Stimulated activated CD4-positive, alpha-beta T cell treated with anti-CD3 and anti-CD28 coated beads, Interleukin-4, amount 100 ng/mL, for 4 hours (primary cell): ENCODE data around the gene CUEDC1.
A peak's percentile ranks its signal among the peaks of the same experiment; 100 is the strongest.

Experiments
- DNase-seq, 2 experiments: peaks; one replicate each; pipeline ENCODE4 v3.0.0-alpha.2; 2020

Gene CUEDC1, protein sequence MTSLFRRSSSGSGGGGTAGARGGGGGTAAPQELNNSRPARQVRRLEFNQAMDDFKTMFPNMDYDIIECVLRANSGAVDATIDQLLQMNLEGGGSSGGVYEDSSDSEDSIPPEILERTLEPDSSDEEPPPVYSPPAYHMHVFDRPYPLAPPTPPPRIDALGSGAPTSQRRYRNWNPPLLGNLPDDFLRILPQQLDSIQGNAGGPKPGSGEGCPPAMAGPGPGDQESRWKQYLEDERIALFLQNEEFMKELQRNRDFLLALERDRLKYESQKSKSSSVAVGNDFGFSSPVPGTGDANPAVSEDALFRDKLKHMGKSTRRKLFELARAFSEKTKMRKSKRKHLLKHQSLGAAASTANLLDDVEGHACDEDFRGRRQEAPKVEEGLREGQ

DNA sequence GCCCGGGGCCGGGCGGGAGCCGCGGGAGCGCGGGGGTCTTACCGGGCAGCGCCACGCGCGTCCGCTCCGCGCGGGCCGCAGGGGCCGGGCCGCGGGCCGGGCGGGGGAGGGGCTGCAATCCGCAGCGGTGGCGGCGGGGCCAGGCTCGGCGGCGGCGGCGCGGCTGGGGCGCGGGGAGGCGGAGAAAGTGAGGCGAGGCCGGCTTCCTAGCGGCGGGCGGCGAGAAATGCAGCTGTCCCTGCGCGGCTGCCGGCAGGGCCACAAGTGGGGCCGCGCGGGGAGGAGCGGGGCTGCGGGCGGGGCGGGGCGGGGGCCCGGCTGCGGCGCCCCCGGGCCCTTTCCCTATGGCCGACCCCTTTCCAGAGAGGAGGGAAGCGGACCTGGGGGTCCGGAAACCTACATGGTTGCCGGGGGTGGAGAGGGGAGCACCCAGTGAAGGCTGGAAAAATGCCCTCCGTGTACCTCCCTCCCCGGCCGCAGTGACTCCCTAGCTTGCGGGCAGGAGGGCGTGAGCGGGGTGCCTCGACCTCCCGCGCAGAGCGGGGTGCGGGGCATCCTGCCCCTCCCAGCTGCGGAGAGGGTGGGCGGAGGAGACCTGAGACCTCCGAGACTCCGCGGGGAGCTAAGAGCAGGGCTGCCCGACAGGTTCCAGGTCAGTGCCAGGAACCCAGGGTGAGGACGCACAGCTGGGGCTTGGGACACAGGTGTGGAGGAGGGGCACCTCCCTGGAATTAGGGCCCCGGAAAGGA is at the start of gene CUEDC1:
Gene CUEDC1 (minus strand): TSS at position 230 of the 749 bp plus-strand sequence. CDS start 69,848 bp downstream, outside the sequence.
- DNase-seq = peak; percentile 63 to 69

DNA sequence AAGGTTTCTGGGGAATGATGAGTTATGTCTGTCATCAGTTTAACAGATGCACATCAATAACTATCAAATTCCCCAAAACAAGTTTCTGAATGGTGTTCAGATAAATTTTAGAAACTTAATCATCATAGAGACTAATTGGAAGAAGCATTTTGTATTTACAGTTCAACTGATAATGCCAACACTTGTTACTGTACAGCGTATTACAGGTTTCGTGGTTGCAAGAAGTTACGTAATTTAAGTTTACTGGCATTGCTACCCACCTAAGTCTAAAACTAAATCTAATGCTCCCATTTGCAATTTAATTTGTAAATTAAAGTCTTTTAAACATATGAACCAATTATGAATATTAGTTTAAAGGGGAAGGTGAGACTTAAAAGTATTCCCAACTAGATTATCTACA is 48.8 kb upstream of the CUEDC1 start:
- DNase-seq = no peak

DNA sequence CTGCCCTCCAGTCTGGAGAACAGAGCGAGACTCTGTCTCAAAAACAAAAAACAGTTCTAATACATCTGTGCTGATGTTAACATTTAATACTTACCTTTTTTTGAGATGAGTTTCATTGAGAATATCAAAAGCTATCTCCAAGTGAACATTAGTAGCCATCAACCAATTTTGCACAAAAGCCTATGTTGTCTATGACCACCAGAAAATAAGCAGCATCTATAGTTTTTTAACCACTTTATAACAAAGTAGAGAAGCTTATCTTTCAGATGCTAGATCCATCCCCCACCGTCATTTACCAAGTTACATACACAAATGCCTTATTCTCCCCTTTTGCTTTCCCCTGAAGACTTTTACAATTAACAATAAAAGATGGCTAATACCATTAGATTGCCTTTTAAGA is 47.8 kb upstream of the CUEDC1 start:
- DNase-seq = no peak

DNA sequence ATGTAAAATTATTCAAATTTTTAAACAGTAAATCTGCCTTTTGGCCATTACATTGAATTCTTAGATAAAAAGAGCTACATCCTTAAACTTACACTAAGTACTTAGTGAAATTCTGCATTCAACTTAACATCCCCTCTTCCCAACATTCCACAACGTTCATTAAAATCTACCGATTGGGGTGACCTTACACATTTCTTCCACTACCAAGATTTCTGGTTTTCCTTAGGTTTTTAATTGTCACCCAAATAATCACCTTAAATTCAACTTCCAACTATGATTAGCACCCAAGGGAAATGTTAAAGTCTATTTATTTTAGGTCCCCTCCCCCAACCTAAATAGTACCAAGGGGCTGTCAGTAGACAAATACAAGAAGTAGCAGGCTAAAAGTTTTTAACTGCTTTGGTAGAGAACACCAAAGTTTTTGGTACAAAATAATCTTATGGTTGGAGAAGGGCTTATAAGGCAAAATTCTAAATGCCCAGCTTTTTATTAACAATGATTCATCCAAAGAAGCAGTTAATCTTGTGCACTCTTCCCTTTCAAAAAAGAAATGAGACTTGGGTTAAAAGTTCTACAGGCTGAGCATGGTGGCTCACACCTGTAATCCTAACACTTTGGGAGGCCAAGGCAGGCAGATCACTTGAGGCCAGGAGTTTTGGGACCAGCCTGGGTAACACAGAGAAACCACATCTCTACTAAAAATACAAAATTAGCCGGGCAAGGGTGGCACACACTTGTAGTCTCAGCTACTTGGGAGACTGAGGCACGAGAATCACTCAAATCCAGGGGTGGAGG is 47.1 kb upstream of the CUEDC1 start:
- no peak for DNase-seq

DNA sequence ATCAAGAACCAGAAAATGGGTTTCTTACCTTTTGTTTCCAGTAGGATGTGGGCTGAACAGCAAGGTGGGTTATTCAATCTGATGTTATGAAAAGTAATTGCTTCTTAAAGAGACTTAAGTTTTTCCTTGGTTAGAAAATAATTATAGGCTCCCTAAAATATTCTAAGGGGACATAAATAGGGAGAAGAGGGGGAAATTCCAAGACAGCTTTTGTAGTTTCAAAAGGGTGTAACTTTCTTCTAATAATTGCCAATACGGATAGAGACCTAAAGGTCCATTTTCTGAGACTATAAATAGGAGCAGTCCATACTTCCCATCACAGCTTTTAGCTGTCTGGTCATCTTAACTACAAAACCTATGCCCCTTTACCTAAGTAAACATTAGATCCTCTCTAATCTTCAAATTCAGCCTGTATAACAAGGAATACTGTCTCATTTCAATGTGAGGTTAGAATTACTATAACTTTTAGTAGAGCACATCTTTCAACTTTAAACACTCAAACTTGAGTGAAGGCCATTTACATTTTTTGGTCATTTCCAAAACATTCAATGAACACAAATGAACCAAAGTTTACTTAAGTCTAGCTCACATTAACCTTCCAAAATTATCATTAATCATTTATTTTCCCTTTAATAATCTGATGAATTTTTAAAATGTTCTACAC is 46.4 kb upstream of the CUEDC1 start:
- no peak for DNase-seq

DNA sequence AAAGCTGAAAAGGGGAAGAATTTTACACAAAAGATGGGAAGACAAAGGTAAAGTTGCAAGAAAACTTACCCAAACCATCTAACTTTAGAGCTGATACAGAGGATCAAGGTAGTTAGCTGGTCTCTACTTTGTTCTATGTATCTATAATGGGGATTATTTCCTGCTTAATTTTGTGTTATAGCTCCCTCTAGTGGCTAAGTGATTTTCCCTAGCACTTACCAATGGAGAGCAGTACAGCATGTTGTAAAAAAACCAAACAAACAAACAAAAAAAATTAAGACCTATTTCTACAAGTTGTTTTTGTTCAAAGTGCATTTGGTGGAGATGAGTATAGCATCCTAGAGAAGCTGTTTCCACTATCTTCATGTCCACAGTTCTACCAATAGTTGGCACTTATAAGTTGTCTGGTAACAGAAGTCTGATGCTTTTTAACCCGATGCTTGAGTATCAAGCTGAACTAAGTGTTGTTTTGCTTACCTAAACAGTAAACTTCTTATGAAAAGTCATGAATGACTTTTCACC is 44.3 kb upstream of the CUEDC1 start:
- no peak for DNase-seq

DNA sequence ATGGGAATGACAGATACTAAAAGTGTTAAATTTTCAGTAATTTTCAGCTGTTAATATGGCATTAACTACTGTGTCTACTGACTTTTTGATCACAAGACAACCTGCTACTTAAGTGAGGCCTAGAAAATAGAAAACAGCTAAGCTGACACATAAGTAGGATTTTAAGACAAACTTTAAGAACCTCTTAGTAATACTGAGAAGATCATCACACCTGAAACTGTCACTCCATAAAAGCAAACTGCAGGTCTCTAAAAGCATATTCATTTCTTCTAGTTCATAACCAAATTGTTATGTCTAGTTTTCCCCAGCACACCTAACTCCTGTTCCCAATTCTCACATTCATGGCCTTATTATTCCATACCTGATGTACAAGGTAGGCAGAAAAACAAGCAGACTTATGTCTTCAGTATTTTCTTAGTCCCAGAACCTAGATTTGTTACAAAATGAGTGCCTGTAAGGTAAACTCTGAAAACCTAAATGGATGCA is 43.8 kb upstream of the CUEDC1 start:
- DNase-seq = no peak

DNA sequence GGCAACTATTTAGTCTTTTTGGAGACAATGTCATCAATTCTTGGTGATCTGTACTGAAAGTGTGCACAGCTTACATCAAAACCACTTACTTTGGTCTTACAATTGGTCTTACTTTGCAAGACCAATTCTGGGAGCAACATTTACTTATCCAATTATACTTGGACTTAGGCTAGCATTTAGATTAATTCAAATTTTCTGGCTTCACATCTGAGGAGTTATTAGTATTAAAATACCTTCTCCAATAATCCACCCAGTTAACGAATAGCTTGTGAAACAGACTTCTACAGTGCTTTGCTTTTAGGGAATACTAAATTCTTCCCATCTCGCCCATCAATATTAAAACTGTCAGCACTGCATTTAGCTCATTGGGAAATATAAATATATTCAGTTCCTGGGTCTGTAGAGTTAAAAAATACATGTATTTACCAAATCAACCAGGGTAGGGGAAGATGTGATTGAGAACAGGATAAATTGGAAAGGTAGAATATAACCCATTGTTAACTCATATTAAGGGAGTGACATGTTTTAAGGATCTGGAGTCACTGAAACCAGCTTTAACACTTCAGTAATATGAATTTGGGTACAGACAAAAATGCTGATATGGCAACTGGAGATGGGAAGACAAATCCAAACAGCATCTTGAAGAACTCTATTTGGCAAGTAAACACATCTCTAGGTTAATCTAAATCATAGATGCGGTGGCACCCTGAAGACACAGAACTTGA is 42.0 kb upstream of the CUEDC1 start:
- DNase-seq = no peak

DNA sequence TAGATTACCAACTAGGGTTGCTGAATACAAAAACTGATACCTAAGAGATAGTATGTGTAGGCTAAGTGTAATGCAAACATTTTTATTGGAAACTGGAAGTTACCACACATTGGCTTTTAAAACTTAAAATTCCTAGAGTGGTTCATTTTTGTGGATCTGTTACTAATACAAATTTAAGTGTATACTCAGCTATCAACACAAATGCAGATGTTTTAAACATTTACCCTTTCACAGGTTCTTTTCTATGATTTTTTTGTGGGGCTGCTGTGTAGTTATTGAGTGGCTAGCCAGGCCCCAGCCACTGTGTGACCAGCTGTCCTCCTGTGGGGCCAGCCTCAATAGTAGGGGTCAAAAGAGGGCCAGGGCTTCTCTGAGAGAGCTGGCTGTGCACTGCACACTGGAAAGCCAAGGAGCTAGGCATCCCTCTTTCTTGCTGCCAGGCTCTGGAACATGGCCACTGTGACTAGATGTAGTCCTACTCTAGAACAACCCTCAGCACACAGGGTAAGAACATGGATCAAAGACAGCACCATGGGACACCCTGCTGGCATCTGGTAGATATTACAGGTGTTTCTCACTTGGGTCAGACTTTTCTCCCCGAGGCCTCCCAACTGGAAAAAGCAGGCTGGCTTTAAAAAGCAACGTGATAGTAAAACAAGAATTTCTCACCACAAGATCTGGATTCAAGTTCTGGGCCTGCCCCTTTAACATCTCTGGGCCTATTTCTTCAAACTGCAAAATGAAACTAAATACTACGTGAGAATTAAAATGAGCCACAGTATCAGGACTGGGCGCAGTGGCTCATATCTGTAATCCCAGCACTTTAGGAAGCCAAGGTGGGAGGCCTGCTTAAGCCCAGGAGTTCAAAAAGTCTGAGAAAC is 40.1 kb upstream of the CUEDC1 start:
- peak; percentile 24 to 58 for DNase-seq

DNA sequence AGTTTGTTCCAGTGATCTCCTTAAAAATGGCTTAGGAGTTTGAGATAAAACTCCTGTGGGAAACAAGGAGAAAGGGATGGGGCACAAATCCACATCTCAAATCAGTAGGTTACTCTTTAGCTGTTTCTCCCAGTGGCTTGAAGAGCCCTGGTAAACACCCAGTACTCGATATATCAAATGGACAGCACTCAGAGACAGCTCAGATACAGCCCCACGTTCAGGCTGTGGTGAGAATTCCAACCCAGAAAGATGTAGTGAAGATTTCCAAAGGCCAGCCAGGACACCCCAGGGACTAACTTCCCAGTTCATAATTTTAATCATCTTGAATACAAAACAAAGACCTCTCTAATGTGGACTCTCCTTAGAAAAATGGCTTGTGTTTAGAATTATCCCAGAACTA is 39.2 kb upstream of the CUEDC1 start:
- no peak for DNase-seq

DNA sequence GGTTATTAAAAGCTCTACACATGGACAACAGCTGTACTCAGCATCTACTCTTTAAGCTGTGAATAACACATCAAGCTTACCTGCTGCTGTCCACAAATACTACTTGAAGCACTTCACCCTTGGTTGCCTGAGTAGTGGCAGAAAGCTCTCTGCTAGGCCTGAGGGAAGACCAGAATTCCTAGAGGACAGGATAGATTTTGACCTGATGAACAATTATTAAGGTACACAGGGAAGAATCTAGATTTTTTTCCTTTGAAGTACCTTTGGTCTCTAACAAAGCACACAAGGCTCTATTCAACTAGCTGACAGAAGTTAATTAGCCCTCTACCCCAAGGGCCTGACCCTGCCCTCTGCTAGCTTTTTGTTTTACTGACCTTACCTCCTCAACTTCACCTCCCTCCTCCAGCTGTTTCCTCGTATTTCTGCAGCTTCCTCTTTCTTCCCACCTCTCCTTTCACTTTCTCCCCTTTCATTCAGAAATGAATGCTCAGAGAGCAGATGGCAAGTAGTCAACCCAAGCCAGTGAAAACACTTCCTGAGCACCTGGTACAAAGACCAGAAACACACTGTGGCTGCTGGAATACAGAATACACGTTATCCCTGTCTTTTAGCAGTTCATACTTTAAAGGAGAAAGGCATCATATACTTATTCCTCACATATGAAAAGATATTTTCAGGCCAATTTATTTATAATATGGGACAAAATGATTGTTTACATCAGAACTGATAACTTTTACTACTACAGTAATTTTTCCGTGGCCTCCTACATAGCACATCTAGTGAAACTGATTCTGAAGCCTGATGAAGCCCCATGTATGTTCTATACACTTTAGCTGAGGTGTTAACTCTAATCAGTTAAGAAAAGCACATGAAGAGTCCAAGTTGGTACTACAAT is 38.5 kb upstream of the CUEDC1 start:
- DNase-seq = no peak

DNA sequence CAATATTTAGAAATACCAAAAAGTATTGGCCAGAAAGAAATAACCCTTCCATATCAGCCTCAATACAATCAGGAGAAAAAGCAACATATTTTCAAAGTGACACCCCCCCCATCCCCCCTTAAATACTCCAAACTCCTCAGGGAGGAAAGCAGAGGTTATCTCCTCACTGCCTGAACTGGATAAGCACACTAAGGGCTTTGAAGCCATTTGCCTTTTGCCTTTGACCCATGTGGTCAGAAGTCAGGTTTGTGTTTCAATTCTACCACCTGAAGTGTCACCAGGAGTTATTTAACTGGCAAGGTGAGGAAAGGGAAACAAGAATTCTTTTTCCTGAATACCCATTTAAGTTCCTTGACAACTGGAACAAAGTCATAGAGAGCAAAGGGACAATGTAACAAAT is 36.3 kb upstream of the CUEDC1 start:
- DNase-seq = no peak

DNA sequence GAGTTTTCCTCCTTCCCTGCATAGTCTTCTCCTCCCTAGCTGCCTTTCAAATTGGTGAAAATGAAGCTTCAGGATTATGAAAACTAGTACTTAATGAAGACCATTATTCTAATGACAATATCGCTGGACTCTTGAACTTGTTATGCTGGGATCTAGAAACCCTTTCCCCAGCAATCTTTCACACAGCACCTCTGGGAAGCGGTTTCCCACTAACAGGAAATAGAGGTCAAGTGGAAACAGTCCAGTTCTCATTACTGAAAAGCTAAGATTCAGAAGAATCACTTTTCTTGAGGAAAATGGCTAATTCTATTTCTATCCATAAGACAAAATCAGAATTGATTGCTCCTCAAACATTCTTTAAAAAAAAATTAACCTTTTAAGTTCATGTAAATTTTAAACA is 34.8 kb upstream of the CUEDC1 start:
- no peak for DNase-seq

DNA sequence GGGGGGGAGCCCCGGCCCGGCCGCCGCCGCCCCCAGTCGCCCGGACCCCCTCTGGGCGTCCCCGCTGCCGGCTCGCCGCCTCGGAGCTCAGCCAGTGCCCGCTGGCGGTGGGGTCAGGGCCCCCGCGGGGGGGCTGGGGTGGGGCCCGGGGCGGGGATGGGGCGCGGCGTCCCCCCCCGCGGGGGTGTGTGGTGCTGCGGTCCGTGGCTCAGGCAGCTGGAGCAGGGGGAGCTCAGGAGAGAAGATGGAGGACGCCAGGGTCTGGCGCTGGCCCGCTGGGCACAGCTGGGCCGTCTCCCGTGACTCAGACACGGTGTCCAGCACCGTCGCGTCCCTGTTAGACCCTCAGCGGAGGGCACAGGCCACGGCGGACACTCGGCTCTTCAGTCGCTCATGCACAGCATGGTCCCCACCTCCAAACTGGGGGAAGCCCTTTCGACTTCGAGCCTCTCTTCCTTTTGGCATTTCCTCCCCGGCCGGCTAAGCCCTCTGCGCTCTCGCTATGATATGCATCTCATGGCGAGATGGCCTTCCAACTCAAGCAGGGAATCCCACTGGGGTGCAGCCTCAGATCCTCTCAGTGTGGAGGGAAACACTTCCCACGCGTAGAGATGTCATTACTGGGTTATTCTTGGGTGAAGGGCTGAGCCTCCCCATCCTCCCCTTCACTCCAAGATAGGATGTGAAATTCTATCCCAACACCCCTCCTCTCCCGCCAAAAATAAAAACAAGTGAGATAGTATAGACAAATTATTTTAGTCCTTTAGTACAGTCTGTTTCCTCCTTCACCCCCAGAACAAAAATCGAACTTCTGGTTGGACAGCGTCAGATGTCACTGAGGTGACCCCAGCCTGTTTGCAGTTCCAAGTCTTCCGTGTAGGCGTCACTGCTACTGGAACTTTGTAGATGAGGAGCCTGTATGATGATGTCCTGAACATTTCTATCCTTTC is 33.4 kb upstream of the CUEDC1 start:
- DNase-seq = peak in 1 of 2 experiments; percentile 57

DNA sequence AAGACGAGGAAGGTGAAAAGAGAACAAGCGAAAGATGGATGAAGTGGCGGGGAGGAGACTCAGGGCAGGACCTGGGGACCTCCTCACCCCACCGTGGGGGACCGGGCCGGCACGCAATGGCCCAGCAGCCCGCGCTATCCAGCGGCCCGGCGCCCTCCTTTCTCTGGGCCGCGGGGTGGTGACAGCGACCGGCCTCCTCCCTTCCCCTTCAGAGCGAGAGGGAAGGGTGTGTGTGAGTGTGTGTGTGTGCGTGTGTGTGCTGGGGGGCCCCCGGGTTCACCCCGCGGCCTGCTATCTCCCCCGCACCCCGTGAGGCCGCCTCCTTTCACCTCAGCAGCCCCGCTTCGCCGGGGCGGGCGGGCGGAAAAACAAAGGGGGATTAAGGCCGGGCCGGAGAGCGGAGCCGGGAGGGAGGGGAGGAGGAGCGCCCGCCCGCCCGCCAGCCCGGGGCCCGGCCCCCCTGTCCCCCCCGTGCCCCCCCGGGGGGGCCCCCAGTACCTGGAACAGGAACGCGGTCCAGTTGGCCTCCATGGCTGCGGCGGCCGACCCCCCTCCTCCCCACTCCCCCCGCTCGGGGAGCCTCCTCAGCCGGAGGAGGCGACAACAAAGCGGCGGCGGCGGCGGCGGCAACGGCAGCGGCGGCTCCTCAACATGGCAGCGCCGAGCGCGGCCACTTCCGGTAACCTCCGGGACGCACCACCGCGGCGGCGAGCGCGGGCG is 32.5 kb upstream of the CUEDC1 start, which contains the start of gene VEZF1:
Gene VEZF1 (minus strand): TSS at position 674 of the 720 bp plus-strand sequence. CDS start 143 bp downstream, at position 531.
- DNase-seq = peak; percentile 67 to 76

DNA sequence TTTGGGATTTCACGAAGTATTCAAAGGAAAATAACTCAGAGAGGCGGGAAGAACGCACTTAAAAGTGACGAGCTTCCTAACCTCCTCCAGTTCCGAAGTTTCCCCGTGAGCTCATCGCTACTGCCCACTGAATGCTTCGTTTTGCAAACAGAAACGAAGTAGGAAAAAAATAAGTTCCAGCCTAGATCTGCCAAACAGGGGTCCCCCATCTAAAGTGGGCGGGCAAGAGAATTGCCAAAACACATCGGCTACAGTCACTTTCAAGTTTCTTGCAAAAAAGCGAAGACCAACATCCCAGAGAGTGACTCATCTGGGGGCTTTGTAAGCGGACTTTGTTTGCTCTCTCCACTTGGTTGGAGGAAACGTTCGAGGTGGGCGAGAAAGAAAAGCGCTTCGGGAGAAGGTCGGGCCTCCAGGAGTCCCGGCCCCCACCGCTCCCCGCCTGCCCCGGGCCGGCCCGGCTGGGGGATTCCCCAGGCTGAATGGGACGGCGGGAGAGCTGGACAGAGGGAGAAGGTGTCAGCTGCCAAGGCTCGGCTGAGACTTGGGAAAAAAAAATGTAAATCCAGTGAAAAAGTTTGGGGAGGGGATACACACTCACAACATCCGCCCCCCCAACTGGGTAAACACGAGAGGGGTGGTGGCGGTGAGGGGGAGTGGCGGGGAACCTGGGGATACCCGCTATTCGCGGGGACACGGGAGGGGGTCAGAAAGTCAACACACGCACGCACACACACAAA is 31.8 kb upstream of the CUEDC1 start:
- DNase-seq = peak; percentile 27 to 42

DNA sequence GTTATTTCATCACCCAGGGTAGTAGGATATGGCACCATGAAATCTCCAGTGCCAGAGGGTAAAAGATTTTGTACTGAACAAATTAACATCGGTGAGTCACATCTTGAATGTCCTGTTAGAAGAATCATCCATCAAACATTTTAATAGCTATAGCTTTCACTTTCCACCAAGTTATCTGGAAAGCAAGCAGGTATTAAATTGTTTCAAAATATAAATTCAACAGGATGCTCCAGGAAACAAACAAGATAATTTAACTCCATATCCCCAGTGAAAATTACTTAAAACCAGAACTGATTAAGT is 30.4 kb upstream of the CUEDC1 start:
- no peak for DNase-seq
